ENCODE results near the gene QRSL1. TPM values are rescaled to one million over a fixed set of nuclear protein-coding genes. Genes with fewer than 3 reads are reported as not detected.
"Not testable (repeated sequence)": the region's sequence is repeated elsewhere in the genome, so short reads cannot be mapped to it uniquely, and the experiment has no call there.

Gene QRSL1, protein sequence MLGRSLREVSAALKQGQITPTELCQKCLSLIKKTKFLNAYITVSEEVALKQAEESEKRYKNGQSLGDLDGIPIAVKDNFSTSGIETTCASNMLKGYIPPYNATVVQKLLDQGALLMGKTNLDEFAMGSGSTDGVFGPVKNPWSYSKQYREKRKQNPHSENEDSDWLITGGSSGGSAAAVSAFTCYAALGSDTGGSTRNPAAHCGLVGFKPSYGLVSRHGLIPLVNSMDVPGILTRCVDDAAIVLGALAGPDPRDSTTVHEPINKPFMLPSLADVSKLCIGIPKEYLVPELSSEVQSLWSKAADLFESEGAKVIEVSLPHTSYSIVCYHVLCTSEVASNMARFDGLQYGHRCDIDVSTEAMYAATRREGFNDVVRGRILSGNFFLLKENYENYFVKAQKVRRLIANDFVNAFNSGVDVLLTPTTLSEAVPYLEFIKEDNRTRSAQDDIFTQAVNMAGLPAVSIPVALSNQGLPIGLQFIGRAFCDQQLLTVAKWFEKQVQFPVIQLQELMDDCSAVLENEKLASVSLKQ
- total RNA-seq, result 10 to 100 TPM in 3 of 4 donors, 1 to 10 TPM in 1; 8.2 to 19.8 (median 12.8) TPM

DNA sequence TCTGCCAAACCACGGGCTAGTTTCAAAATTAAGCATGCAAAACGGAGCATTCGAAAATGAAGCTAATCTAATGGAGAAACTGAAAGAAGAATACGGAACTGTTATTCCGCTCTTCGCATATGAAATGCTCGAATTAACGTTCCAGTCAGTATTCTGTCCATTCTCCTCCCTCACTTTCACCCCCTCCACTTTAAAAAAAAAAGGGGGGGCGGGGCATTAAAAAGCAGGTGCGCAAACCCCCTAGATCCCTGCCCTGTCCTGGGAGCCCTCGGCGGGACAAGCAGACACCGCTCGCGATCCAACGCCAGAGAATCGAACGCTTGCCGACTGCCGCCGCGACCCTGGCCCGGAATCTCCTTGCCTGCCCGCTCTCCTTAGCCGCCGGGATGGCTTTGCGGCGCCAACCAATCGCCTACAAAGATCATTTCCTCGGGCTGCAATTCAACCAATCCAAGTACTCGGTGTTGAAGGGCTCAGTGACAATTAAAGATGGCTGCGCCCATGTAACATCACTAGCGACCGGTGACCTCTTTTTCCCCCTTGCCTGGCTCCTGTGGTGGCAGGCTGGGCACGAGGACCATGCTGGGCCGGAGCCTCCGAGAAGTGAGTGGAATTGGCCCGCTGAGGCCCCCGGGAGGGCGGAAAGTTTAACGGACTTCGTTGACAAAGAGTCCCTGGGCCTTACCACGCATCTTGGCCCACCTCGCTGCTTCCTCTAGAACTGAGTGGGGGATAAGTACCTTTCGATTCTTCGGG lies at the start of gene QRSL1, which contains the start of gene RTN4IP1:
Gene QRSL1 (plus strand): TSS at position 476 of the 756 bp plus-strand sequence. CDS start 104 bp downstream, at position 580.
Gene RTN4IP1 (minus strand): TSS at position 396 of the 756 bp plus-strand sequence. CDS start 477 bp downstream, outside the sequence.
- Histone ChIP-seq H3K27me3 (no peaks in the 10 kb centered on the region), H3K4me3 (peak within 1 kb of the TSS; percentile 68 to 94 (median 79))
- TF ChIP-seq, protein P1, sequence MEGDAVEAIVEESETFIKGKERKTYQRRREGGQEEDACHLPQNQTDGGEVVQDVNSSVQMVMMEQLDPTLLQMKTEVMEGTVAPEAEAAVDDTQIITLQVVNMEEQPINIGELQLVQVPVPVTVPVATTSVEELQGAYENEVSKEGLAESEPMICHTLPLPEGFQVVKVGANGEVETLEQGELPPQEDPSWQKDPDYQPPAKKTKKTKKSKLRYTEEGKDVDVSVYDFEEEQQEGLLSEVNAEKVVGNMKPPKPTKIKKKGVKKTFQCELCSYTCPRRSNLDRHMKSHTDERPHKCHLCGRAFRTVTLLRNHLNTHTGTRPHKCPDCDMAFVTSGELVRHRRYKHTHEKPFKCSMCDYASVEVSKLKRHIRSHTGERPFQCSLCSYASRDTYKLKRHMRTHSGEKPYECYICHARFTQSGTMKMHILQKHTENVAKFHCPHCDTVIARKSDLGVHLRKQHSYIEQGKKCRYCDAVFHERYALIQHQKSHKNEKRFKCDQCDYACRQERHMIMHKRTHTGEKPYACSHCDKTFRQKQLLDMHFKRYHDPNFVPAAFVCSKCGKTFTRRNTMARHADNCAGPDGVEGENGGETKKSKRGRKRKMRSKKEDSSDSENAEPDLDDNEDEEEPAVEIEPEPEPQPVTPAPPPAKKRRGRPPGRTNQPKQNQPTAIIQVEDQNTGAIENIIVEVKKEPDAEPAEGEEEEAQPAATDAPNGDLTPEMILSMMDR (IDR thresholded peaks at IDR 0.05), result peak in 1 of 6 experiments; percentile 4
- TF ChIP-seq POLR2A (IDR thresholded peaks at IDR 0.05), result peak; percentile 28 to 56

DNA sequence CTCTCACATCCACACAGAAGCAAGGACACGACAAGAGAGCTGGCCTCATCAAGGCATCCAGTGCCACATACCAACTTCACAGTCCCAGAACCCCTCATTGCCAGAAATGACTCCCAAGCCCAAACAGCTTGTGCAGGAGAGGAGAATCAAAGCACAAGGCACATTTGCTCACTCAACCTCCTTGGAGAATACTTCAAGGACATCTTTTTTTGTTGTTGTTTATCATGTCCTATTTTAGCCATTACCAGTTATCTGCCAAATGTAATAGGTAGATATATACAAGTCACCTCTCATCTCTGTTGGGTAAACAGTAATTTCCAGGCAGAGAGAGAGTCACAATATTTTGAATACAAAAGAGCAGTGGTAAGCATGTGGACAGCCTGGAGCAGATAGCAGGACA lies 47.9 kb upstream of the QRSL1 start:
- H3K4me3 ChIP-seq, result no peak overlapping the region
- H3K36me3 ChIP-seq, result peaks cover 0 to 21% (median 0%) of the 10 kb centered on the region in 3 donors
- TF ChIP-seq, protein P1 (IDR thresholded peaks at IDR 0.05), result no peak
- no peak for TF ChIP-seq POLR2A (IDR thresholded peaks at IDR 0.05)
- H3K4me1 ChIP-seq, result no peaks in the 10 kb centered on the region
- no peak overlapping the region for H3K27ac ChIP-seq
- H3K9me3 ChIP-seq, result no peaks in the 10 kb centered on the region
- no peak for DNase-seq
- H3K27me3 ChIP-seq, result no peaks in the 10 kb centered on the region

More for the DNA sequence above, at the start of gene QRSL1, which contains the start of gene RTN4IP1:
- Histone ChIP-seq H3K36me3 (no peaks in the 10 kb centered on the region), H3K4me1 (peaks cover 0 to 15% (median 0%) of the 10 kb centered on the region in 4 donors), H3K9me3 (no peaks in the 10 kb centered on the region), H3K27ac (peak within 1 kb of the TSS; percentile 74 to 87 (median 76))
- peak; percentile 81 to 94 (median 84) for DNase-seq

DNA sequence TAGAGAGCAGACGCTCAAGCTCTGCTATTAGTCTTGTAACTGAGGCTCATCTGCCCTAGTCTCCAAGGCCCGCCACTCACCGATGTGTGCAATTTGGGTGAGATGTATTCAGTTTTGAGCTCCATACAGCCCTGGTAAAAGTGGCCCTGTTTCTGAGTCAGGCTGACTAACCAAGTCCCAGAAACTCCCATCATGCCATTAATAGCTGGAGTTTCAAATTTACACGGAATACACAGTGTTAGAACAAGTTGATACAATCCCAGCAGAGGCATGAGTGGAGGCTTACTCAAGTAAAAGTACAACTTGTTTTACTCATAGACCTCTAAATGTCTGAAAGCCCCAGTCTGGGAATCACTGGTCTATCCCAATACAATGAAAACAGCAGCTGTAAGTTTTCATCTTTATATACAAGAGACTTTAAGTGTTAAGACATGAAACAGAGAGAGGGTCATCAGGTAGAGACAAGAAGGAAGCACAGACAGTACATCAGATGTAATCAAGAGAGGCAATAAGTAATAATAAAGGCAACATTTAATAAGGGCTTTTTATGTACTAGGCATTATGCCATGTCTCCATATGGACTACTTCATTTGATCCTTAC lies 42.5 kb upstream of the QRSL1 start:
- Histone ChIP-seq H3K27me3 (no peaks in the 10 kb centered on the region), H3K27ac (no peak overlapping the region), H3K36me3 (peaks cover 0 to 35% (median 0%) of the 10 kb centered on the region in 3 donors), H3K9me3 (no peaks in the 10 kb centered on the region), H3K4me1 (no peaks in the 10 kb centered on the region), H3K4me3 (no peak overlapping the region)
- no peak for DNase-seq
- no peak for TF ChIP-seq POLR2A (IDR thresholded peaks at IDR 0.05)
- TF ChIP-seq, protein P1 (IDR thresholded peaks at IDR 0.05), result no peak

DNA sequence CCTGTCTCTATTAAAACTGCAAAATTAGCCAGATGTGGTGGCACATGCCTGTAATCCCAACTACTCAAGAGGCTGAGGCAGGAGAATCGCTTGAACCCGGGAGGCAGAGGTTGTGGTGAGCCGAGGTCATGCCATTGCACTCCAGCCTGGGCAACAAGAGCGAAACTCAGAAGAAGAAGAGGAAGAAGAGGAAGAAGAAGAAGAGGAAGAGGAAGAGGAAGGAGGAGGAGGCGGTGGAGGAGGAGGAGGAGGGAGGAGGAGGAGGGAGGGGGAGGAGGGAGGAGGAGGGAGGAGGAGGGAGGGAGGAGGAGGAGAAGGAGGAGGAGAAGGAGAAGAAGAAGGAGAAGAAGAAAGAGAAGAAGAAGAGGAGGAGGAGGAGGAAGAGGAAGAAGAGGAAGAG lies 40.4 kb upstream of the QRSL1 start:
- not testable (repeated sequence) for H3K27ac ChIP-seq

DNA sequence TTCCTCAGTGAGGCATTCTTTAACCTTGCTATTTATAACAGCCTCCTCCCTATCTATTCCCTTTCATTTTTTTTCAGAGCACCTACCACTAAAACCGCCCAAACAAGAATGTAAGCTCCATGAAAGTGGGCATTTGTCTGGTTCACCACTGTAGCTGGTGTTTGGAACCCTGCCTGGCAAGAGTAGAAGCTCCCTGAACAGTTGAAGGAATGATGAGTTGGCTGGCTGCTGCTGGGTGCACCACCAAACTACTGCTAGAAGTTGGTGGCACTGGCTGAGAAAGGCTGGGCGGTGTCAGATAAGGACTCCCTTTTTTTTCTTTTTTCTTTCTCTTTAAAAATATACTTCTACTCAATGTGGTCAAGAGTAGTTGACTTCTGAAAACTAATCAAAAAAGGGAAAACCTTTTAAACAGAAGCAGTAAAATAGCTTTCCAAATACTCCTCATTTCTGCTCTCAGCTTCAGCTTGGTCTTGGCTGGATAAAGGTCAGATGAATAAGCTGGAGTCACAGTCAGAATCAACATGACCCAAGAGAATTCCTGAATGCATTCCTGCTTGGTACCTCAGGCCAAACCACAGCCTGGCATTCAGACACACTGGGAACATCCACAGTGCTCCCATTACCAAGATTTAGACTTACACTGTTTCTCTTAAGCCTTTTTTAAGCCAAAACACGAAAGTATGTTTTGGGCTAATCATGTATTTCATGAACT lies 38.1 kb upstream of the QRSL1 start:
- H3K4me3 ChIP-seq, result no peak overlapping the region
- no peaks in the 10 kb centered on the region for H3K4me1 ChIP-seq
- no peaks in the 10 kb centered on the region for H3K9me3 ChIP-seq
- peaks cover 0 to 25% (median 0%) of the 10 kb centered on the region in 3 donors for H3K36me3 ChIP-seq
- H3K27ac ChIP-seq, result no peak overlapping the region
- no peak for TF ChIP-seq POLR2A (IDR thresholded peaks at IDR 0.05)
- TF ChIP-seq, protein P1 (IDR thresholded peaks at IDR 0.05), result no peak
- H3K27me3 ChIP-seq, result no peaks in the 10 kb centered on the region
- no peak for DNase-seq

More for the DNA sequence above, 40.4 kb upstream of the QRSL1 start:
- H3K4me1 ChIP-seq, DNase-seq, H3K27me3 ChIP-seq, H3K4me3 ChIP-seq, H3K9me3 ChIP-seq: not testable (repeated sequence)
- peaks cover 0 to 25% (median 0%) of the 10 kb centered on the region in 3 donors for H3K36me3 ChIP-seq
